ENCODE measurements around the gene OTOP3. TPM values are rescaled to one million over a fixed set of nuclear protein-coding genes. Genes with fewer than 3 reads are reported as not detected.

Gene OTOP3
- total and polyA plus RNA-seq, 2 of the 4 experiments (the other 2 are of a cell fraction) = not detected

DNA sequence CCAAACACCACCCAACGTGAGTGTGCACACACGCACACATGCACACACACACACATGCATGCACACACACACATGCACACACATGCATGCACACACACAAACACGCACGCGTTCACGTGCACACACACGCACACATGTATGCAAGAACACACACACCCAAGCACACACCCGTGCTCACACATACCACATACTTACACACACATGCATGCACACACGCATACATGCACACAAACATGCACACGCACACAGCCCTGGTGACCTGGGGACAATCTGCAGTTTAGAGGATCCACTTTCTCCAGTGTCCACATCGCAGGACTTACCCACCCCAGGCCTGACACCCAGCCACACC is 18.9 kb upstream of the OTOP3 start:
- H3K9me1 ChIP-seq (ENCODE audit: insufficient read depth, low read length) = no peaks in the 10 kb centered on the region
- no peak overlapping the region for H4K8ac ChIP-seq (ENCODE audit: low read depth in 2 of 2, low read length in 2 of 2)
- H2BK120ac ChIP-seq (ENCODE audit: low read depth, low read length) = no peak overlapping the region
- intact Hi-C loops (cut with micrococcal nuclease) (no loop called here), dilution Hi-C loops (cut with HindIII; ENCODE audit: low sequenced_read_pairs, unreplicated experiment) (no loop called here), in situ Hi-C loops (cut with MboI; ENCODE audit: low sequenced_read_pairs) (no loop called here)
- no peak for ATAC-seq (ENCODE audit: low read depth)
- H3K56ac ChIP-seq (ENCODE audit: extremely low read depth, insufficient read depth, low read length) = no peak overlapping the region
- H2BK20ac ChIP-seq (ENCODE audit: low read depth, low read length) = no peak overlapping the region
- no peak overlapping the region for H3K18ac ChIP-seq (ENCODE audit: low read depth, low read length)
- H2AFZ ChIP-seq (replicated peaks; ENCODE audit: low read length, poor library complexity) = no peak overlapping the region
- H3K36me3 ChIP-seq (ENCODE audit: control insufficient read depth, insufficient read depth, low read length) = no peaks in the 10 kb centered on the region
- H4K20me1 ChIP-seq (ENCODE audit: insufficient read depth, low read length) = no peaks in the 10 kb centered on the region
- H4K91ac ChIP-seq (ENCODE audit: insufficient read depth, low read depth, low read length) = no peak overlapping the region
- H3K79me1 ChIP-seq (ENCODE audit: low read depth in 1 of 2, low read length in 2 of 2) = no peaks in the 10 kb centered on the region
- no TSS peak for BruUV-seq (replicated peaks)
- H3K23ac ChIP-seq (ENCODE audit: low read depth, low read length) = no peak overlapping the region
- H2BK5ac ChIP-seq (ENCODE audit: low read depth, low read length, poor library complexity, severe bottlenecking) = no peak overlapping the region
- H4K5ac ChIP-seq (ENCODE audit: low read depth, low read length) = no peak overlapping the region
- H3K4me2 ChIP-seq (ENCODE audit: low read depth, low read length) = no peak overlapping the region
- WGBS, 2 experiments (ENCODE audit: extremely low coverage in 2 of 2, insufficient read length in 1 of 2) = 86% methylated on average over 9 of the region's 11 CpGs; no CpG with 5 or more reads in 1 of the 2 experiments
- H3K14ac ChIP-seq (replicated peaks; ENCODE audit: low read depth, low read length) = no peak overlapping the region
- H2AK5ac ChIP-seq (ENCODE audit: low read depth, low read length) = no peak overlapping the region
- peaks cover 42% of the 10 kb centered on the region for H3K27me3 ChIP-seq (ENCODE audit: control insufficient read depth, insufficient read depth, low read length)
- no peak overlapping the region for H2BK15ac ChIP-seq (ENCODE audit: low read depth, low read length)
- H3K4ac ChIP-seq (ENCODE audit: low read depth, low read length) = no peak overlapping the region
- no peak overlapping the region for H3K4me3 ChIP-seq (ENCODE audit: insufficient read depth, low read depth, low read length)
- H2AK9ac ChIP-seq (replicated peaks; ENCODE audit: low read depth, low read length, poor library complexity) = no peak overlapping the region
- H3K27ac ChIP-seq (ENCODE audit: insufficient read depth, low read length) = no peak overlapping the region
- TF ChIP-seq POLR2A (IDR thresholded peaks at IDR 0.05; ENCODE audit: low read depth, low read length) = no peak
- TF ChIP-seq RFX5 (IDR thresholded peaks at IDR 0.05; ENCODE audit: low read depth, low read length) = no peak
- H3K4me1 ChIP-seq (ENCODE audit: control insufficient read depth, insufficient read depth, low read length) = no peaks in the 10 kb centered on the region
- H3K9ac ChIP-seq (ENCODE audit: low read depth, low read length) = no peak overlapping the region
- H3K9me3 ChIP-seq (ENCODE audit: control insufficient read depth, insufficient read depth, low read length) = no peaks in the 10 kb centered on the region
- DNase-seq = no peak
- ChIA-PET POLR2A (ENCODE audit: unreplicated experiment) (no interaction called here), CTCF (no interaction called here)
